ENCODE data around the gene RELA. TPM values are rescaled to one million over a fixed set of nuclear protein-coding genes. Genes with fewer than 3 reads are reported as not detected.

The RELA gene
- total and polyA plus RNA-seq, 2 of the 13 experiments (the other 11 are each of a cell fraction or from before 2014, with no cell fraction given): 21.4 to 40.5 TPM

GRCh38 chr11:65653229-65654225 is 9.2 kb downstream of the RELA start (continued):
- TF ChIP-seq ZBTB49 (CRISPR knock-in tag; IDR thresholded peaks at IDR 0.05; ENCODE audit: borderline replicate concordance): no peak
- TF ChIP-seq ZNF503 (CRISPR knock-in tag; IDR thresholded peaks at IDR 0.05): no peak
- TF ChIP-seq ZSCAN5A (CRISPR knock-in tag; IDR thresholded peaks at IDR 0.05; ENCODE audit: borderline replicate concordance): no peak
- no peak for TF ChIP-seq ZBTB25 (CRISPR knock-in tag; IDR thresholded peaks at IDR 0.05)
- TF ChIP-seq ZNF549 (CRISPR knock-in tag; IDR thresholded peaks at IDR 0.05): no peak
- no peak for TF ChIP-seq TERF1 (CRISPR knock-in tag; IDR thresholded peaks at IDR 0.05)
- TF ChIP-seq ZNF546 (CRISPR knock-in tag; conservative IDR thresholded peaks at IDR 0.05): 0 out of 2 replicates have a peak, but pooled peaks have one; percentile 33
- TF ChIP-seq THAP7 (CRISPR knock-in tag; IDR thresholded peaks at IDR 0.05): no peak
- peak; percentile 22; the same call in 1 of the 2 replicates for TF ChIP-seq FOXA3 (CRISPR knock-in tag; IDR thresholded peaks at IDR 0.05)
- no peak for TF ChIP-seq MLX (CRISPR knock-in tag; IDR thresholded peaks at IDR 0.05)
- TF ChIP-seq SALL2 (CRISPR knock-in tag; IDR thresholded peaks at IDR 0.05): no peak
- no peak for TF ChIP-seq FIP1L1 (IDR thresholded peaks at IDR 0.05; ENCODE audit: borderline replicate concordance, insufficient read depth, low read depth, low read length)
- TF ChIP-seq U2AF2 (IDR thresholded peaks at IDR 0.05; ENCODE audit: low read depth, low read length): no peak
- TF ChIP-seq ZNF446 (CRISPR knock-in tag; IDR thresholded peaks at IDR 0.05): no peak
- no peak for TF ChIP-seq REXO4 (CRISPR knock-in tag; IDR thresholded peaks at IDR 0.05; ENCODE audit: borderline replicate concordance)
- TF ChIP-seq SOX13 (IDR thresholded peaks at IDR 0.05): no peak
- TF ChIP-seq SOX13 (CRISPR knock-in tag; conservative IDR thresholded peaks at IDR 0.05 in 1 of 2, IDR thresholded peaks at IDR 0.05 in 1 of 2): peak in 1 of 2 experiments; percentile 64; a peak in 2 of 4 replicates

All from HepG2 (cell line).